HK-2 (cell line): ENCODE data around the gene MT1G.
A peak's percentile ranks its signal among the peaks of the same experiment; 100 is the strongest.
"Not testable (repeated sequence)": the region's sequence is repeated elsewhere in the genome, so short reads cannot be mapped to it uniquely, and the experiment has no call there.

Experiments
- DNase-seq: peaks from one replicate; pipeline ENCODE4 v3.0.0-alpha.2; 2018; ENCODE audit not compliant: unreplicated experiment

MT1G gene

GRCh38 chr16:56665286-56666261, 2.3 kb downstream of the MT1G start:
- not testable (repeated sequence) for DNase-seq

- no peak for DNase-seq
Measured at GRCh38 chr16:56664506-56664905, 3.4 kb downstream of the MT1G start.

DNA sequence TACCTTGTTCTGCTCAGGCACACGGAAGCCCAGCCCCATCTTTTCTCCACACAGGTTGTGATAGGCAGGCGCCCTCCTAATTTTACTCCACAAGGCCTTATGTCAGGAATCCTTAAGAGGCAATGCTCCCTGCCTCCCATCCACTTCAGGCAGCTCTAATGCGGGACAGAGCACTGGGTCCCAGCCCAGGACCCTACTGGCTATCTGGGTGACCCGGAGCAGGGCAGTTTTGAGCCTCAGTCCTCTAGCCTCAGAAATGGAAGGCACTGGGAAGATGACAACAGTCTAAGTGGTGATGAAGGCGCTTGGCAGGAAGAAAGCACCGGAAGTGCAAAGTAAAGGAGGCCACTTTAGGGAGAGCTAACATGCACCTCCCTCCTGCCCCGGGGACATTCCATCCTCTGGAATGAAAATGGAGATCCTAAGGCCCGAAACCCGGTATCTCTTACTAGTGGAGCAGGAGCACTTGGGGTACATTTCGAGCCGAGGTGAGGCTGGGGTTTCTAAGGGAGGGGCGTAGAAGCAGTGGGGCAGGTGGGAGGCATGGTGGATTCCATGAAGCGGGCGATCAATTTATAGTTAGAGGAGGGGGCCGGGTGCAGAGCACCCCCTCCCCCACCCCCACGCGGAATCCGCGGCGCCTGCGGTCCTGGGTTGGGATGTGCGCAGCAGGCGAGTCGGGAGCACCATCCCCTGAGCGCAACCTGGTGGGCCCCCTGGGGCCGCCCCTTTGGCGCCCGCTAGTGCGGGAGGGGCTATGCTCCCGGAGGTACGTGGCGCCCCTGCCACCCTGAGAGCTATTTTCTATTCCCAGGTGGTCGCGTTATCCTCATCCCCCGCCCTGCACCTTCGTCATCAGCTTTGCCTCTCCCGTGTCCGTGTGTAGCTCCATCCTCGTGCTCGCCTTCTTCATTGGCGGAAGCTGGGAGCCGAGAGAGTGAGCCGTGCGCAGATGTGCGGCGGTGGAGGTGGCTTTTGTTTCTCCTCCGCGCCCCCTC, 5.2 kb downstream of the MT1G start:
- DNase-seq, result no peak

DNA sequence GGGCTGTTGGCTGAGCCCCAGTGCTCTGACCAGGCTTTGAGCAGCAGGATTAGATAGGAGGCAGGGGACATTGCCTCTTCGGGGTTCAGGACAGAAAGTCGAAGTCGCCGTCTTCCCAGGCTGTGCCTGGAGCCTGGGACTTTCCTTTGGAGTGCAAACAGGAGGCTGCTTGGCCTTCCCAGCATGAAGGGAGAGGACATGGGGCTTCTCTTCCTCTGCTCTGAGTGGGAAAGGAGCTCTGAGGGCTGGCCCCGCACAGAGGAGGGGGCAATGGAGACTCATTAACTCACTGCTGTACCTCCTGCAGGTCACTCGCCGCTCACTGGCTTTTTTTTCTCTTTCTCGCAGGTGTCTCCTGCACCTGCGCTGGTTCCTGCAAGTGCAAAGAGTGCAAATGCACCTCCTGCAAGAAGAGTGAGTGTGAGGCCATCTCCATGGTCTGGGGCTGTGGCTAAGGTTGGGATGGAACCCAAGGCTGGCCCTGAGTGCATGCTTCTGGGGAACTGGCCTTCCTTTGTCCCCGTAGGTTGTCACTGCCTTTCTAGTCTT, 9.5 kb downstream of the MT1G start:
- DNase-seq, result no peak

DNA sequence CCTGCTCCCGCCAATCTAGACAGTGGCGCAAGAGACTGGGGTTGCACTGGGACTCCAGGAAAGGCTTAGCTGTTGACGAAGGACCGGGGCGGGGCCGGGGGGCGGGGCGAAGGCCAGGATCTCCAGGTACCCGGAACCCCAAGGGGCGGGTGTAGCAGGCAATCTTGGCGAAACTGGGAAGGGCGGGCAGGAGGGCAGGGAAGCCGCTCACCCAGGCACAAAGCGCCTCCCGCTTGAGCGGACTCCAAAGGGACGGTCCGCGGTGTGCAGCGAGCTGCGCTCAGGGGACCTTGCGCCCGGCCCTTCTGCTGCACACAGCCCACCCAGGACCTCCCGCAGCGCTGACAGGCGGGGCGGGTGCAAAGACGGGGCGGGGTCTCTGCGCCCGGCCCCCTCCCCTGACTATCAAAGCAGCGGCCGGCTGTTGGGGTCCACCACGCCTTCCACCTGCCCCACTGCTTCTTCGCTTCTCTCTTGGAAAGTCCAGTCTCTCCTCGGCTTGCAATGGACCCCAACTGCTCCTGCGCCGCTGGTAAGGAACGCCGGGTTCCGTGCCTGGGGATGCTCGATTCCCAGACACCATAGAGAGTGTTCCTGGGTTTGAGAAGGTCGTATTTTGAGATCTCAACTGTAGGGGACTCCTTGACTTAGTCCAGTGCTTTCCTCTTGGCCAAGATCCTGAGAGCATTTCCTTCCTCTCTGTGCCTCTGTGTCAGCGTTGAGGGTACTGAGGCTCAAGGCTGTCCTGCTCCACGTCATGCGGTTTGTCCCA, 10.1 kb downstream of the MT1G start, which contains the start of gene MT1F:
MT1F (plus strand) TSS at position 405 of the 772 bp plus-strand sequence; CDS start at position 505, 100 bp downstream.
- DNase-seq, result peak; percentile 93

- no peak for DNase-seq
Measured at GRCh38 chr16:56653218-56653617, 14.6 kb downstream of the MT1G start.

- DNase-seq, result no peak
Measured at GRCh38 chr16:56652600-56652999, 15.3 kb downstream of the MT1G start.

- no peak for DNase-seq
Measured at GRCh38 chr16:56651586-56651985, 16.3 kb downstream of the MT1G start, which contains the start of gene MT1B. MT1B (plus strand) TSS chr16:56651886; CDS start chr16:56651954, 68 bp downstream.

- no peak for DNase-seq
Measured at GRCh38 chr16:56649820-56650219, 18.0 kb downstream of the MT1G start.

GRCh38 chr16:56649271-56649670, 18.6 kb downstream of the MT1G start:
- DNase-seq, result no peak

DNA sequence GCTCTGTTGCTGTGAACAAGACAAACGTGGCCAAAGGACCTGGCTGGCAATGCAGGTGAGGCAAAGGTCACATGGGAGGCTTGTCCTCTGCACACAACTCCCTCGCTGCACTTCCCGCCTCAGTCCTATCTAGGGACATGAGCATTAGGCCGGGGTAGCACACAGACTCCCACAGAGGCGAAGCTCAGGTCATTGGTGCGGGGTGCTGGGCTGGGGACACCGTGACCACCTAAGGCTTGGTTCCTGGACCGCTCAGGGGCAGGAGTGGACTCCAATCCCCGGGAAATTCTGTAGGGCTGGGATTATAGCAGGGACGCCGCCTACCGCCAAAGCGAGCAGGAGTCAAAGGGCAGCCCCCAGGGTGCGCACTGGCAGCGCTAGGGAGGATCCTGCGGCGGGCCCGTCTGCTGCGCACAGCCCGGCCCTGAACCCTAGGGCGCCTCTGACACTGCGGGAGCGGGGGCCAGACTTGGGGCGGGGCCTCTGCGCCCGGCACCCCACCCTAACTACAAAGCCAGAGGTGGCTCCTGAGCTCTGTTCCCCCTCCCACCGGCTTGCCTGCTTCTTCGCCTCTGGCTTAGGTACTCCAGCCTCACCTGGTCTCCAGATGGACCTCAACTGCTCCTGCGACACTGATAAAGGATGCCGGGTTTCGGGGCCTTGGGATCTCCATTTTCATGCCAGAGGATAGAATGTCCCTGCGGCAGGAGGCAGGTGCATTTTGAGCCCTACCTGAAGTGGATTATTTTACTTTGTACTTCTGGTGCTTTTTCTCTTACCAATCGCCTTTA, 20.0 kb downstream of the MT1G start:
- no peak for DNase-seq

DNA sequence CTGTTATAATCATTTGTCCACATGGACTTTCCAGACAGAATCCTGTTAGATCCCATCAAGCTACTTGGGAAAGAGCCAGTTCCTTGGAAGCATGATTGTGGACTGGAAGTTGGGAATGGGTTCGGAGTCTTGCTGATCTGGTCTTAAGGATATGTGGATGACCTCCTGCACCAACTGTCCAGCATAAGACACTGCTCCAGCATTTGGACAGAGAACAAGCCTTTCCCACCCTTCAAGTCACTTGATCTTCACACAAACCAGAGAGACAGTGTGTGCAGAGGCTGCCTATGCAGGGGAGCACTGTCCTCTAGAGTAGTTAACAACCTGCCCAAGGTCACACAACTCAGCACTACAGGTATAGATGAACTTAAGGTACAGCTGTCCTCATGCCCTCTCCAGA, 22.0 kb downstream of the MT1G start:
- no peak for DNase-seq

GRCh38 chr16:56645311-56645710, 22.6 kb downstream of the MT1G start:
- DNase-seq, result no peak

DNA sequence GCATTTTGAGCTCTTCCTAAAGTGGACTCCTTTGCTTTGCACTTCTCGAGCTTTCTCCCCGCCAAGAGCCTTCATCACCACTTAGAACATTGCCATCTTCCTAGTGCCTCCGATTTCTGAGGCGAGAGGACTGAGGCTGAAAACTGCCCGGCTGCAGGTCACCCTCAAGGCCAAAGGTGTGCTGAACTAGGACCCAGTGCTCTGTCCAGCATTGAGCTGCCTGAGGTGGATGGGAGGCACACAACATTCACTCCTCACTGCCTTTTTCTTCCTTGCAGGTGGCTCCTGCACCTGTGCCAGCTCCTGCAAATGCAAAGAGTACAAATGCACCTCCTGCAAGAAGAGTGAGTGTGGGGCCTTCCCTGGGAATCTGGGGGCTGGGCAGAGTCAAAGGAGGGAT, 24.0 kb downstream of the MT1G start:
- DNase-seq, result no peak

DNA sequence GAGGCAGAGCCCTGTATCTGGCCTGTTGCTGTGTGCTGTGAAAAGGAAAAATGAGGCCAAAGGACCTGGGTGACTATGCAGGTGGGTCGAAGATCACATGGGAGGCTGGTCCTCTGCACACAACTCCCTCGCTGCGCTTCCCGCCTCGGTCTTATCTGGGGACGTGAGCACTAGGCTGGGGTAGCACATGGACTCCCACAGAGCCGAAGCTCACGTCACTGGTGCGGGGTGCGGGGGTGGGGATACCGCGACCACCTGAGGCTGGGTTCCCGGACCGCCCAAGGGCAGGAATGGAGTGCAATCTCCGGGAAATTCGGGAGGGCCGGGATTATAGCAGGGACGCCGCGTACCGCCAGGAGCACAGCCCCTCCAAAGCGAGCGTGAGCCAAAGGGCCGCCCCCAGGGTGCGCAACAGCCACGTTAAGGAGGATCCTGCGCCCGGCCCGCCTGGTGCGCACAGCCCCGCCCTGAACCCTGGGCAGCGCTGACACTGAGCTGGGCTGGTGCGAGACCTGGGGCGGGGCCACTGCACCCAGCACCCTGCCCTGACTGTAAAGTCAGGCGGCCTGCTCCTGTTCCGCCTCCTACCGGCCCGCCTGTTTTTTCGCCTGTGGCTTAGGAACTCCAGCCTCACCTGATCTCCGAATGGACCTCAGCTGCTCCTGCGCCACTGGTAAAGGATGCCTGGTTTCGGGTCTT, 24.6 kb downstream of the MT1G start:
- DNase-seq, result no peak

DNA sequence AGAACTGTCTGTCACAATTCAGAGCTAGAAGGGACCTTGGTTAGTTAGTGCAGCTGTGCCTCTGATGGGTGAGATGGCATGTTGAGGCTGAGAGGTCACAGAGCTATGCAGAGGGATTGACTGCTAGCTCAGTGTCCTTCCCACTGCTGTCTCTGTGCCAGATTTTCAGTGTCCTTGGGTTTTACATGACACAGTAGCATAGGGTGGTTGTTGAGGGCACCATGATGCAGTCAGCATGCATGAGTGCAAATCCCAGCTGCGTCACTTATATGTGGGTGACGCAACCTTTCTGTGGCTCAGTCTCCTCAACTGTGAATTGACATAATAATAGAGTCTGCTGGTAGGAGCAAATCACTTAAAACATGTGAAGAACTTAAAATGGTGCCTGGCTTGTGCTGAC, 26.7 kb downstream of the MT1G start:
- DNase-seq, result no peak

DNA sequence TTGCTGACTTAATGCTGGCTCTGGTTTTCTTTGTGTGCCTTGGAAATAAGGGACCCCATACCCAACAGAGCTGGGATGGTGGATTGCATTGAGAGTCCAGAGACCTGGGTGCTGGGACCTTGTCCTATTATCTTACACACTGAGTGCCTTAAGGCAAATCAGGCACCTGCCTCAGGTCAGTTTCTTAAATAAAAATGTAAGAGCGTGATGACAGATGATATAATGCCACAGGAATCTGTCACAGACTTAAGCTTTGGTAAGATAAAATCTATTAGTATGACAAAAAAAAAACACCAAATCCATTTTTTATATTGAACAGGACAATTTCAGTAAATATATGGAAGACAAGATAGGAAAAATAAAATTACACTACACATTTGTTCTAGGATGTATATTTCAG, 27.8 kb downstream of the MT1G start:
- no peak for DNase-seq

DNA sequence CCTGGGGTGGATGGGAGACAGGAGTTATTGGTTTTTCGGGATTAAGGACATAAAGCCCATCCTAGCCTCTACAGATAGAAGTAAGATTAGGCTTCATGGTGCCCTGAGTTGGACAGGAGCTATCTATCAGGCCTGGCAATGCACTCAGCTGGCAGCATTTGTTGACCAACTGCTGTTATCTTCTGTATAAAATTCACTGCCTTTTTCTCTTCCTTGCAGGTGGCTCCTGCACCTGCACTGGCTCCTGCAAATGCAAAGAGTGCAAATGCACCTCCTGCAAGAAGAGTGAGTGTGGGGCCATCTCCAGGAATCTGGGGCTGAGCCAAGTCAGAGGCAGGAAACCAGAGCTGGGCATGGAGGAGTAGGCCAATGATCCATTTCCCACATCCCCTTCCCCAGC, 28.8 kb downstream of the MT1G start:
- DNase-seq, result no peak
